ENCODE measurements around the gene KIF22.

DNA sequence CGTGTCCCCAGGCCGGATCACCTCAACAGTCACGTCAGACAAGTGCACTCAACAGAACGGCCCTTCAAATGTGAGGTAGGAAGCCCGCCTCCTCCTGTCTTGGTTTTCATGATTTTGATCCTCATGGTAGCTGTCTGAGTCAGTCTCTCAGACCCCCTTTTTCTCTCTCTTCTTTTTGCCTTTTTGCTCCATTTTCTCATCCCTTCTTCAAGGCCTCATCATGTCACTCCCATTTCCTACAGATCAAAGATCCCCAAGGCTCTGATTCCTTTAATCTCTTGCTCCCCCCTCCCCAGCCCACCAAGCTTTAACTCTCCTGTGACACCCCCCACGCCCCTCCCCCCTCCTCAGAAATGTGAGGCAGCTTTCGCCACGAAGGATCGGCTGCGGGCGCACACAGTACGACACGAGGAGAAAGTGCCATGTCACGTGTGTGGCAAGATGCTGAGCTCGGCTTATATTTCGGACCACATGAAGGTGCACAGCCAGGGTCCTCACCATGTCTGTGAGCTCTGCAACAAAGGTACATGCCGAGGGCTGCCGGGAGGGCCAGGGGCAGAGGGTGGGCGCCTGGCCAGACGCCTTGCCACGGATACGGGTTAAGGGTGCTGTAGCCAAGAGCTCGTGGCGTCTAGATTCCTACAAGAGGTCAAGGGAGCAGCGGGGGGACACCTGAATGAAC is 17.8 kb downstream of the KIF22 start:
- TF ChIP-seq, protein P1, sequence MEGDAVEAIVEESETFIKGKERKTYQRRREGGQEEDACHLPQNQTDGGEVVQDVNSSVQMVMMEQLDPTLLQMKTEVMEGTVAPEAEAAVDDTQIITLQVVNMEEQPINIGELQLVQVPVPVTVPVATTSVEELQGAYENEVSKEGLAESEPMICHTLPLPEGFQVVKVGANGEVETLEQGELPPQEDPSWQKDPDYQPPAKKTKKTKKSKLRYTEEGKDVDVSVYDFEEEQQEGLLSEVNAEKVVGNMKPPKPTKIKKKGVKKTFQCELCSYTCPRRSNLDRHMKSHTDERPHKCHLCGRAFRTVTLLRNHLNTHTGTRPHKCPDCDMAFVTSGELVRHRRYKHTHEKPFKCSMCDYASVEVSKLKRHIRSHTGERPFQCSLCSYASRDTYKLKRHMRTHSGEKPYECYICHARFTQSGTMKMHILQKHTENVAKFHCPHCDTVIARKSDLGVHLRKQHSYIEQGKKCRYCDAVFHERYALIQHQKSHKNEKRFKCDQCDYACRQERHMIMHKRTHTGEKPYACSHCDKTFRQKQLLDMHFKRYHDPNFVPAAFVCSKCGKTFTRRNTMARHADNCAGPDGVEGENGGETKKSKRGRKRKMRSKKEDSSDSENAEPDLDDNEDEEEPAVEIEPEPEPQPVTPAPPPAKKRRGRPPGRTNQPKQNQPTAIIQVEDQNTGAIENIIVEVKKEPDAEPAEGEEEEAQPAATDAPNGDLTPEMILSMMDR (IDR thresholded peaks at IDR 0.05) = no peak
- TF ChIP-seq, protein P2, sequence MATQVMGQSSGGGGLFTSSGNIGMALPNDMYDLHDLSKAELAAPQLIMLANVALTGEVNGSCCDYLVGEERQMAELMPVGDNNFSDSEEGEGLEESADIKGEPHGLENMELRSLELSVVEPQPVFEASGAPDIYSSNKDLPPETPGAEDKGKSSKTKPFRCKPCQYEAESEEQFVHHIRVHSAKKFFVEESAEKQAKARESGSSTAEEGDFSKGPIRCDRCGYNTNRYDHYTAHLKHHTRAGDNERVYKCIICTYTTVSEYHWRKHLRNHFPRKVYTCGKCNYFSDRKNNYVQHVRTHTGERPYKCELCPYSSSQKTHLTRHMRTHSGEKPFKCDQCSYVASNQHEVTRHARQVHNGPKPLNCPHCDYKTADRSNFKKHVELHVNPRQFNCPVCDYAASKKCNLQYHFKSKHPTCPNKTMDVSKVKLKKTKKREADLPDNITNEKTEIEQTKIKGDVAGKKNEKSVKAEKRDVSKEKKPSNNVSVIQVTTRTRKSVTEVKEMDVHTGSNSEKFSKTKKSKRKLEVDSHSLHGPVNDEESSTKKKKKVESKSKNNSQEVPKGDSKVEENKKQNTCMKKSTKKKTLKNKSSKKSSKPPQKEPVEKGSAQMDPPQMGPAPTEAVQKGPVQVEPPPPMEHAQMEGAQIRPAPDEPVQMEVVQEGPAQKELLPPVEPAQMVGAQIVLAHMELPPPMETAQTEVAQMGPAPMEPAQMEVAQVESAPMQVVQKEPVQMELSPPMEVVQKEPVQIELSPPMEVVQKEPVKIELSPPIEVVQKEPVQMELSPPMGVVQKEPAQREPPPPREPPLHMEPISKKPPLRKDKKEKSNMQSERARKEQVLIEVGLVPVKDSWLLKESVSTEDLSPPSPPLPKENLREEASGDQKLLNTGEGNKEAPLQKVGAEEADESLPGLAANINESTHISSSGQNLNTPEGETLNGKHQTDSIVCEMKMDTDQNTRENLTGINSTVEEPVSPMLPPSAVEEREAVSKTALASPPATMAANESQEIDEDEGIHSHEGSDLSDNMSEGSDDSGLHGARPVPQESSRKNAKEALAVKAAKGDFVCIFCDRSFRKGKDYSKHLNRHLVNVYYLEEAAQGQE (IDR thresholded peaks at IDR 0.05; ENCODE audit: insufficient read depth in 1 of 2, low read depth in 2 of 2, low read length in 1 of 2) = no peak
- peak; percentile 3 for TF ChIP-seq POLR2AphosphoS5 (IDR thresholded peaks at IDR 0.05; ENCODE audit: low read depth, low read length)
